Suprapubic skin (tissue), 4 donors: Measurements from ENCODE around the gene DRC7. TPM values are rescaled to one million over a fixed set of nuclear protein-coding genes. Genes with fewer than 3 reads are reported as not detected.

ENCODE experiments used
- DNase-seq, 2 donors: peaks; one replicate each; pipeline ENCODE4 v3.0.0-alpha.2; 2019; ENCODE audit warnings: low spot score in 2 of 2
- H3K27ac ChIP-seq: fragments of 200-600 bp; sonication (generic); one replicate; pipeline ENCODE4 v1.5.1; 2019
- H3K27me3 ChIP-seq: fragments of 200-600 bp; sonication (generic); one replicate; pipeline ENCODE4 v1.5.1; 2019
- H3K36me3 ChIP-seq: fragments of 200-600 bp; sonication (generic); one replicate; pipeline ENCODE4 v1.5.1; 2019
- H3K4me1 ChIP-seq: fragments of 200-600 bp; sonication (generic); one replicate; pipeline ENCODE4 v1.5.1; 2019
- H3K4me3 ChIP-seq: fragments of 200-600 bp; sonication (generic); one replicate; pipeline ENCODE4 v1.5.1; 2019; ENCODE audit warnings: mild to moderate bottlenecking
- H3K9me3 ChIP-seq: fragments of 200-600 bp; sonication (generic); one replicate; pipeline ENCODE4 v1.5.1; 2019
- EP300 ChIP-seq: sonication (generic); formaldehyde crosslinking; IDR thresholded peaks from one replicate; pipeline ENCODE4 v1.6.1; 2017; ENCODE audit warnings: antibody characterized with exemption
- POLR2A ChIP-seq, 2 donors: fragments of 450-650 bp; IDR thresholded peaks; one replicate each; pipeline ENCODE4 v1.6.1; 2017; ENCODE audit warnings: antibody characterized with exemption in 2 of 2, mild to moderate bottlenecking in 2 of 2, moderate library complexity in 2 of 2
- POLR2AphosphoS5 ChIP-seq, 3 donors: sonication (generic); formaldehyde crosslinking; IDR thresholded peaks; one replicate each; pipeline ENCODE4 v1.6.1; 2017; ENCODE audit warnings: antibody characterized with exemption in 3 of 3
- WGBS: methylation state at CpG from one replicate; pipeline ENCODE4 v1.1.5; 2018; 5-methylcytosine and 5-hydroxymethylcytosine counted together
- total RNA-seq, 4 donors: library from RNA; depleted of rRNA; stranded (reverse); fragments of >200 nt; gene quantifications; one replicate each; pipeline ENCODE4 v1.1.0, GENCODE V29; 2016
- TF ChIP-seq, protein P1 (sequence below), 2 donors: fragments of 200-600 bp in 1 of 2; fragments of 450-650 bp in 1 of 2; sonication (generic) in 1 of 2; IDR thresholded peaks; one replicate each; pipeline ENCODE4 v1.5.1; 2016 to 2019; ENCODE audit warnings: antibody characterized with exemption in 2 of 2, mild to moderate bottlenecking in 1 of 2, moderate library complexity in 1 of 2

Gene DRC7
- total RNA-seq, 4 donors from 2014 or later: not detected

DNA sequence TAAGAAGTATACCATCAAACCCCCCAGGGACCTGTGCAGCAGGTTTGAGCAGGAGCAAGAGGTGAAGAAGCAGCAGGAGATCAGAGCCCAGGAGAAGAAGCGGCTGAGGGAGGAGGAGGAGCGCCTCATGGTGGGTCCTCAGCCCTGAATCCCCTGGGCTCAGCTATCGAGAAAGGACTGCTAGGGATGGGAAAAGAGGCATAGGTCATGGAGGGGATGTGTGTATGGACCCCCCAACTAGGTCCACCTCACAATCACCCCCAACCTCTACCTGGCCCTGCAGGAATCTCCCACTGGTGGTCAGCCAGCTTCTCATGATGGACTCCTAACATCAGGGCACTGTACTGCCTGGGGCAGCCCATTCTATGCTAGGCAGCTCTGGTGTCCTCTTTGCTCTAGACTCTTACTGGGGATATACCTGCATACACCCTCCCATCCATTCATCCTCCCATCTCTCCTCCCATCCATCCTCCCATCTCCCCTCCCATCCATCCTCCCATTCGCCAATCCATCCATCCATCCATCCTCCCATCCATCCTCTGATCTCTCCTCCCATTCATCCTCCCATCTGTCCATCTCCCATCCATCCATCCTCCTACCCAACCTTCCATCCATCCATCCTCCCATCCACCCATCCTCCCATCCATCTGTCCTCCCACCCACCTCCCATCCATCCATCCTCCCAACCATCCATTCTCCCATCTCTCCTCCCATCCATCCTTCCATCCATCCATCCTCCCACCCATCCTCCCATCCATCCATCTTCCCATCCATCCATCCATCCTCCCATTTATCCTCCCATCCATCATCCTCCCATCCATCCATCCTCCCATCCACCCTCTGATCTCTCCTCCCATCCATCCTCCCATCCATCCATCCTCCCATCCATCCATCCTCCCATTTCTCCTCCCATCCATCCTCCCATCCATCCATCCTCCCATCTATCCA, 10.6 kb downstream of the DRC7 start:
- H3K9me3 ChIP-seq: no peaks in the 10 kb centered on the region
- H3K27me3 ChIP-seq: no peaks in the 10 kb centered on the region
- 87% methylated on average over 4 of the region's 4 CpGs for WGBS
- peak in 1 of 2 donors; percentile 22 for DNase-seq
- H3K27ac ChIP-seq: no peak overlapping the region
- no peaks in the 10 kb centered on the region for H3K36me3 ChIP-seq
- no peak for TF ChIP-seq POLR2A (IDR thresholded peaks at IDR 0.05)
- TF ChIP-seq EP300: no peak
- TF ChIP-seq POLR2AphosphoS5 (IDR thresholded peaks at IDR 0.05): no peak
- TF ChIP-seq, protein P1, sequence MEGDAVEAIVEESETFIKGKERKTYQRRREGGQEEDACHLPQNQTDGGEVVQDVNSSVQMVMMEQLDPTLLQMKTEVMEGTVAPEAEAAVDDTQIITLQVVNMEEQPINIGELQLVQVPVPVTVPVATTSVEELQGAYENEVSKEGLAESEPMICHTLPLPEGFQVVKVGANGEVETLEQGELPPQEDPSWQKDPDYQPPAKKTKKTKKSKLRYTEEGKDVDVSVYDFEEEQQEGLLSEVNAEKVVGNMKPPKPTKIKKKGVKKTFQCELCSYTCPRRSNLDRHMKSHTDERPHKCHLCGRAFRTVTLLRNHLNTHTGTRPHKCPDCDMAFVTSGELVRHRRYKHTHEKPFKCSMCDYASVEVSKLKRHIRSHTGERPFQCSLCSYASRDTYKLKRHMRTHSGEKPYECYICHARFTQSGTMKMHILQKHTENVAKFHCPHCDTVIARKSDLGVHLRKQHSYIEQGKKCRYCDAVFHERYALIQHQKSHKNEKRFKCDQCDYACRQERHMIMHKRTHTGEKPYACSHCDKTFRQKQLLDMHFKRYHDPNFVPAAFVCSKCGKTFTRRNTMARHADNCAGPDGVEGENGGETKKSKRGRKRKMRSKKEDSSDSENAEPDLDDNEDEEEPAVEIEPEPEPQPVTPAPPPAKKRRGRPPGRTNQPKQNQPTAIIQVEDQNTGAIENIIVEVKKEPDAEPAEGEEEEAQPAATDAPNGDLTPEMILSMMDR (IDR thresholded peaks at IDR 0.05): no peak
- H3K4me1 ChIP-seq: no peaks in the 10 kb centered on the region
- H3K4me3 ChIP-seq: no peak overlapping the region

DNA sequence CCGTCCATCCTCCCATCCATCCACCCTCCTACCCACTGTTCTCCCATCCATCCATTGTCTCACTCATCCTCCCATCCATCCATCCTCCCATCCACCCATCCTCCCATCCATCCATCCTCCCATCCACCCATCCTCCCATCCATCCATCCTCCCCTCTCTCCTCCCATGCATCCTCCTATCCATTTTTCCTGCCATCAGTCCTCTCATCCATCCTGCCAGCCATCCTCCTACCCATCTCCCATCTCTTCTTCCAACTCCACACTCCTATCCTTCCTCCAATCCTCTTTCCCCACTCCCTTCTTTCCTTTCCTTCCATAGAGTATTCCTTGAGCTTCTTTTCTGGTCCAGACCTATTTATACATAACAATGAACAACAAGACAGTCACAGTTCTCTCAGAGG, 12.1 kb downstream of the DRC7 start:
- Histone ChIP-seq H3K36me3 (no peaks in the 10 kb centered on the region), H3K4me3 (no peak overlapping the region), H3K4me1 (no peaks in the 10 kb centered on the region), H3K27me3 (no peaks in the 10 kb centered on the region), H3K27ac (no peak overlapping the region), H3K9me3 (no peaks in the 10 kb centered on the region)
- no peak for DNase-seq
- TF ChIP-seq EP300 (no peak), POLR2AphosphoS5 (IDR thresholded peaks at IDR 0.05) (no peak), POLR2A (IDR thresholded peaks at IDR 0.05) (no peak)
- 73% methylated on average over 1 of the region's 1 CpG for WGBS

DNA sequence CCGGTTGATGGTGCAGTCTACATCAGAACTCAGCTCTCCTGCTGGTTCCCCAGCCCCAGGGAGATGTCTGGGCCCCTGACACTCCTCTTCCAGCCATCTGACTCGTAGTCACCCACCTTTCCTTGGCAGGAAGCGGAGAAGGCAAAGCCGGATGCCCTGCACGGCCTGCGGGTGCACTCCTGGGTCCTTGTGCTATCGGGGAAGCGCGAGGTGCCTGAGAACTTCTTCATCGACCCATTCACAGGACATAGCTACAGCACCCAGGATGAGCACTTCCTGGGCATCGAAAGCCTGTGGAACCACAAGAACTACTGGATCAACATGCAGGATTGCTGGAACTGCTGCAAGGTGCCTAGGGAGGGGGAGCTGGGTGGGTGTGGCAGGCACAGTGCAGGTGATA, 12.7 kb downstream of the DRC7 start:
- WGBS: 76% methylated on average over 9 of the region's 11 CpGs
- peak in 1 of 2 donors; percentile 13 for DNase-seq
- Histone ChIP-seq H3K27ac (no peak overlapping the region), H3K9me3 (no peaks in the 10 kb centered on the region), H3K27me3 (no peaks in the 10 kb centered on the region), H3K4me3 (no peak overlapping the region), H3K36me3 (no peaks in the 10 kb centered on the region), H3K4me1 (no peaks in the 10 kb centered on the region)
- no peak for TF ChIP-seq POLR2AphosphoS5 (IDR thresholded peaks at IDR 0.05)
- TF ChIP-seq EP300: no peak
- no peak for TF ChIP-seq POLR2A (IDR thresholded peaks at IDR 0.05)
- TF ChIP-seq, protein P1 (IDR thresholded peaks at IDR 0.05): no peak

GRCh38 chr16:57708168-57708567, 13.6 kb downstream of the DRC7 start:
- no peaks in the 10 kb centered on the region for H3K4me1 ChIP-seq
- DNase-seq: no peak
- no peaks in the 10 kb centered on the region for H3K36me3 ChIP-seq
- WGBS: 99% methylated on average over 3 of the region's 3 CpGs
- no peak overlapping the region for H3K4me3 ChIP-seq
- TF ChIP-seq, protein P1 (IDR thresholded peaks at IDR 0.05): no peak
- TF ChIP-seq POLR2AphosphoS5 (IDR thresholded peaks at IDR 0.05) (no peak), EP300 (no peak), POLR2A (IDR thresholded peaks at IDR 0.05) (no peak)
- no peaks in the 10 kb centered on the region for H3K9me3 ChIP-seq
- no peaks in the 10 kb centered on the region for H3K27me3 ChIP-seq
- H3K27ac ChIP-seq: no peak overlapping the region

GRCh38 chr16:57709663-57710062, 15.1 kb downstream of the DRC7 start:
- Histone ChIP-seq H3K27me3 (no peaks in the 10 kb centered on the region), H3K4me3 (no peak overlapping the region), H3K27ac (no peak overlapping the region), H3K4me1 (no peaks in the 10 kb centered on the region), H3K9me3 (no peaks in the 10 kb centered on the region), H3K36me3 (no peaks in the 10 kb centered on the region)
- TF ChIP-seq POLR2A (IDR thresholded peaks at IDR 0.05) (no peak), POLR2AphosphoS5 (IDR thresholded peaks at IDR 0.05) (no peak), EP300 (no peak)
- TF ChIP-seq, protein P1 (IDR thresholded peaks at IDR 0.05): no peak
- DNase-seq: no peak
- WGBS: 91% methylated on average over 3 of the region's 3 CpGs
